Measurements from ENCODE around the gene SPRR1B.
"Not testable (repeated sequence)": the region's sequence is repeated elsewhere in the genome, so short reads cannot be mapped to it uniquely, and the experiment has no call there.

The SPRR1B gene

DNA sequence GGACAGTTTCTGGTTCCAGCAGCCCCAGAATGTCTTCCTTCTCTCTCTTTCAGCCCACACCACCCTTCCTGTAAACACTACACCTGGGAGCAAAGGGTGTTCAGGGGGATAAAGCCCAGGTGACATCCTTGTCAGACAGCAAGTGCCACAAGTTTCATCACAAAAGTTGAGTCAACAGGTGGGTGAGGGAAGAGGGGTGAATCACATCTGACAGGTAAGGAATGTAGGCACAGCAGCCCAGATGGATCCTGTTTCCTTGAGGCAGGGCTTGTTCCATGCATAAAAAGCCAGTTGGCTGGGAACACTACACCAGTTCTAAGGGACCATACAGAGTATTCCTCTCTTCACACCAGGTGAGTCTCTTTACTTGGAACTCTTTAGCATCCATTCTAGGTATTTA lies at the start of gene SPRR1B:
Gene SPRR1B (plus strand): TSS at position 309 of the 400 bp plus-strand sequence. CDS start 1,143 bp downstream, outside the sequence.
- DNase-seq = no peak

- no peak for DNase-seq
Measured at GRCh38 chr1:152982076-152982475, 48.9 kb upstream of the SPRR1B start.

DNA sequence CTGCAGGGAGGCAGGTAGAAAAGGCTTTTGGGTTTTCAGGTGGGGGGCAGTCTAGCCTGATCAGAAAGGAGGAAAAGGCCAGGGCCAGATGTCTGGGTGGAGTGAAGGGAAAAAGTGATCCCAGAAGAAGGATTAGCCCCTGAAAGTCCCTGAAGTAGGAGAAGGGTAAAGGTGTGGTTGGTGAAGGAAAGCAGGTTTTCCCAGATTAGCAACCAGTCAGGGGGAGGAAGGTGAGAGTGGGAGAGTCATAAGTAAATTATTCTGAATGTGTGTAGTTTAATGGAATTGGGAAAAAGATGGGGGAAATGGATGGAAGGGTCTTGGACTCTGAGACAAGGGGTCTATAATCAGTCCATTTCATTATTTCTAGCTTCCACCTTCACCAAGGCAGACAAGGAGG lies 47.8 kb upstream of the SPRR1B start:
- DNase-seq = no peak

DNA sequence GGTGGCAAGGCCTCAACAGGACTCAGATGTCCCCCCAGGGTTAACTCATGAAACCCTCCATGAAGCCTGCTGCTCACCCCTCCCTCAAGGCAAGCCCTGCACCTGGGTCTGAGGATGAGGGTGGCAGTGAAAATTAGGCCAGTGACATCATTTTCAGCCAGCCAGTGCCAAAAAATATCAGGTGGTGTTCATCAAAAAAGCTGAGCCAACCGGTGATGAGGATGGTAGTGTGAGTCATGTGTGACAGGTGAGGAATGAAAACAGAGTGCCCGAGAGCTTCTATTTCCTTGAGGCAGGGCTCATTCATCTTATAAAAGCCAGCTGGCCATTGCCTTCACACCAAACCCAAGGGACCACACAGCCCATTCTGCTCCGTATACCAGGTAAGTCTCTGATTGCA lies 47.3 kb upstream of the SPRR1B start, which contains the start of gene SPRR1A:
Gene SPRR1A (plus strand): TSS at position 339 of the 400 bp plus-strand sequence. CDS start 1,150 bp downstream, outside the sequence.
- DNase-seq = no peak

GRCh38 chr1:152986578-152986977 lies 44.4 kb upstream of the SPRR1B start:
- DNase-seq = no peak

DNA sequence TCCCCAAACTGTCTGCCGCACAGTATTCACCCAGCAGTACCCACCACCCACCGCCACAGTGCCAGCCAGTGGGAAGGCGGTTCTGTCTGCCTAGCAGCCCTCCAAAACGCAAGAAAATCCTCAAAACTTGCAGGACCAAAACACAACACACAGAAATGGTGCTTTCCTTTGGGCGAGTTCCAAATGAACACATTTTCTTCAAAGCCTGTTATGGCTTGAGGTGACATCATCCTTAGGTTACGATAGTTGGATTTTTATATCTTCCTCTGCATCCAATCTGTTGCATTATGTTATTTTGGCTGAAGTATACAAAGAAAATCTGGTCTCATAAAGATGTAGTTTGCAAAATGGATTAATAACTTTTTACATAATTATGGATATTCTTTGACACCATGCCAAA lies 37.8 kb upstream of the SPRR1B start:
- DNase-seq = no peak

GRCh38 chr1:152995842-152996241 lies 35.2 kb upstream of the SPRR1B start:
- no peak for DNase-seq

GRCh38 chr1:152996633-152997400 lies 34.2 kb upstream of the SPRR1B start:
- DNase-seq = no peak

- no peak for DNase-seq
Measured at GRCh38 chr1:152997901-152998300, 33.1 kb upstream of the SPRR1B start.

GRCh38 chr1:152998476-152998875 lies 32.5 kb upstream of the SPRR1B start:
- no peak for DNase-seq

GRCh38 chr1:152999818-153000217 lies 31.2 kb upstream of the SPRR1B start:
- DNase-seq = no peak

GRCh38 chr1:153000294-153000693 lies 30.7 kb upstream of the SPRR1B start:
- no peak for DNase-seq

DNA sequence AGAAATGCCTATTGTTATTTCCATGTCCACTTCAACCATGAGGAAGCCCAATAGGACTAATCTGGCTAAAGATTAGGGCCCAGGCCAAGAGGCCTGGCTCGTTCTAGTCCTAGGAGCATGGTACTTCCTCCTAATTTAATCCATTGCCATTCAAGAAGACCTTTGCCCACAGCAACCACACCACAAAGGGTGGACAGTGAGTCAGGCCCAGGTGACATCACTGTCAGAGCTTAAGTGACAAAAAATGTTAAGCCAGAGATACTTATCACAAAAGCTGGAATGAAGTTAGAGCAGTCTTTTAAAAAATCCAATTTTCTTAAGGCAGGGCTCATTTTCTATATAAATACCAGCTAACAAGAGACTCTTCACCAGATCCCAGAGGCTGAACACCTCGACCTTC lies 29.6 kb upstream of the SPRR1B start, which contains the start of gene SPRR3:
Gene SPRR3 (plus strand): TSS at position 368 of the 400 bp plus-strand sequence. CDS start 1,272 bp downstream, outside the sequence.
- no peak for DNase-seq

DNA sequence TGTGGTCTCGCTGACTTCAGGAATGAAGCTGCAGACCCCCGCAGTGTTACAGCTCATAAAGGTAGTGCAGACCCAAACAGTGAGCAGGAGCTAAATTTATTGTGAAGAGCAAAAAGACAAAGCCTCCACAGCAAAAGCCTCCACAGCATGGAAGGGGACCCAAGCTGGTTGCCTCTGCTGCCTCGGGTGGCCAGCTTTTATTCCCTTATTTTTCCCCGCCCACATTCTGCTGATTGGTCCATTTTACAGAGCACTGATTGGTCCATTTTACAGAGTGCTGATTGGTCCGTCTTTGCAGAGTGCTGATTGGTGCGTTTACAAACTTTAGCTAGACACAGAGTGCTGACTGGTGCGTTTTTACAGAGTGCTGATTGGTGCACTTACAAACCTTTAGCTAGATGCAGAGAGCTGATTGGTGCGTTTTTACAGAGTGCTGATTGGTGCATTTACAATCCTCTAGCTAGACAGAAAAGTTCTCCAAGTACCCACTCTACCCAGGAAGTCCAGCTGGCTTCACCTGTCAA lies 19.7 kb upstream of the SPRR1B start:
- not testable (repeated sequence) for DNase-seq

DNA sequence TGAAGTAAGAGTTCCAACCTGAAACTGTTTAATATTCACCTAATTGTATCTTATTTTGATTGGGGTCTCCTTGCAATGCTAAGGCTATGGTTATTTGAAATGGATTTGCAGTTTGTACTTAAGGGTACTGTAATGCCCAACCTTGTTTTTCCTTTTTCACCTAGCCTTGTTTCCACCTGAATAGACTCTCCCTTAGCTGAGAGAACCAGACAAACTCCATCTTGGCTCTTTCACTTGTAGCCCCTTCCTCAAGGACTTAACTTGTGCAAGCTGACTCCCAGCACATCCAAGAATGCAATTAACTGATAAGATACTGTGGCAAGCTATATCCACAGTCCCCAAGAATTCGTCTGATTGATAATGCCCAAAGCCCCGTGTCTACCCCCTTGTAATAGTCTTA lies 9.2 kb upstream of the SPRR1B start:
- DNase-seq = not testable (repeated sequence)

GRCh38 chr1:153022340-153022739 lies 8.7 kb upstream of the SPRR1B start:
- DNase-seq = not testable (repeated sequence)

DNA sequence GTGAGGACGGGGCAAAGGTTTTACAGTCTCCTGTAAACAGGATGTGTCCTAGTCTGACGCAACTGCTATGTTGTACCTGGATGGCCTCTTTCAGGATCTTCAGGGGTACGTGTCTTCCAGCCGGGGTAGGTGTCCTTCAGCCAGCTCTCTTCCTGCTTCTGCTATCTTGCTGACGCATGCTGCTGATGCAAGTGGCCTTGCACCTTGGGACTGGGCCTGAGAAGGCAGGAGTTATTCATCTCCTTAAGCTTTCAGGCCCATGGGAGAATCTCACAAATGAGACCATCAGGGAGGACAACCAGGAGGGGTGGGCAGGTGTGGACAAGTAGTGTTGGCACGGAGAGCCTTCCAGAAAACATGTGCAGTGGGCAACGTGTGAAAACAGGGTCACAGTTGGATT lies 7.9 kb upstream of the SPRR1B start:
- DNase-seq = no peak

- no peak for DNase-seq
Measured at GRCh38 chr1:153024413-153024812, 6.6 kb upstream of the SPRR1B start.

GRCh38 chr1:153025797-153026196 lies 5.2 kb upstream of the SPRR1B start:
- no peak for DNase-seq

- no peak for DNase-seq
Measured at GRCh38 chr1:153028766-153029165, 2.2 kb upstream of the SPRR1B start.

GRCh38 chr1:153032073-153032472 lies 1.1 kb downstream of the SPRR1B start:
- DNase-seq = no peak

DNA sequence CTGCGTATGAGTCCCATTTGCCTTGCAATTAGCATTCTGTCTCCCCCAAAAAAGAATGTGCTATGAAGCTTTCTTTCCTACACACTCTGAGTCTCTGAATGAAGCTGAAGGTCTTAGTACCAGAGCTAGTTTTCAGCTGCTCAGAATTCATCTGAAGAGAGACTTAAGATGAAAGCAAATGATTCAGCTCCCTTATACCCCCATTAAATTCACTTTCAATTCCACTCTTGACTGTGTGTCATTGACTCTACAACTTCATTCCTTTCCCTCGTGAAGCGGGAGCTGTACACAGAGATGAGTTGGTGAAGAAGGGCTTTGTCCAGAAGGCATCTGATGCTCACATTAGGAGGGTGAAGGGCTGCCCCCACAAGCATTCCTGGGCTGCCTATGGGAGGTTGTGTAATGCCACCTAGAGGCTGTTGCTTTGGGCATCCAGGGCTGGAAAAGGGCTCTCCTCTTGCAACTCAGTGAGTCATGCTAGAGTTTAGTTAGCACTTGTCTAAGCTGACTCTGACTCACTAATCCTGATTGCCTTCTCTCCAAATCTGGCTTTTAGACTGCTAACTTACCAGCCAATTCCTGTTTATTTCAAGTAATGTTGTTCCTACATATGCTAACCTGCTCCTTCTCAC lies 1.8 kb downstream of the SPRR1B start:
- no peak for DNase-seq

GRCh38 chr1:153035211-153035610 lies 4.2 kb downstream of the SPRR1B start:
- DNase-seq = no peak

Measured in NCI-H1436 (cell line).